IPS-18a (cell line): ENCODE measurements around the gene BTBD19.
"Not testable (repeated sequence)": the region's sequence is repeated elsewhere in the genome, so short reads cannot be mapped to it uniquely, and the experiment has no call there.

Experiments
- H3K27ac ChIP-seq: one replicate; pipeline ENCODE4 v1.5.1; 2013; ENCODE audit warnings: low read length
- H3K27me3 ChIP-seq: one replicate; pipeline ENCODE4 v1.6.1; 2013; ENCODE audit warnings: mild to moderate bottlenecking, low read length; ENCODE audit not compliant: control insufficient read depth, insufficient read depth
- H3K36me3 ChIP-seq: one replicate; pipeline ENCODE4 v1.6.1; 2013; ENCODE audit warnings: low read depth, low read length; ENCODE audit not compliant: control insufficient read depth
- H3K4me1 ChIP-seq: one replicate; pipeline ENCODE4 v1.6.1; 2013; ENCODE audit warnings: low read depth, low read length; ENCODE audit not compliant: control insufficient read depth
- H3K4me3 ChIP-seq: one replicate; pipeline ENCODE4 v1.5.1; 2013; ENCODE audit warnings: low read length
- H3K9ac ChIP-seq: one replicate; pipeline ENCODE4 v1.6.1; 2013; ENCODE audit warnings: mild to moderate bottlenecking, low read length, moderate library complexity
- H3K9me3 ChIP-seq: one replicate; pipeline ENCODE4 v1.6.1; 2013; ENCODE audit warnings: low read depth, low read length; ENCODE audit not compliant: control insufficient read depth

BTBD19 gene

GRCh38 chr1:44792736-44793502 lies 15.4 kb upstream of the BTBD19 start:
- H3K9ac ChIP-seq = no peak overlapping the region
- H3K36me3 ChIP-seq = no peaks in the 10 kb centered on the region
- H3K4me3 ChIP-seq = no peak overlapping the region
- no peaks in the 10 kb centered on the region for H3K9me3 ChIP-seq
- H3K27me3 ChIP-seq = no peaks in the 10 kb centered on the region
- H3K4me1 ChIP-seq = peaks cover 9% of the 10 kb centered on the region
- no peak overlapping the region for H3K27ac ChIP-seq

- not testable (repeated sequence) for H3K27ac ChIP-seq, H3K4me3 ChIP-seq, H3K9me3 ChIP-seq, H3K4me1 ChIP-seq, H3K9ac ChIP-seq, H3K36me3 ChIP-seq, H3K27me3 ChIP-seq
Measured at GRCh38 chr1:44797886-44798285, 10.4 kb upstream of the BTBD19 start.

GRCh38 chr1:44798481-44799365 lies 9.6 kb upstream of the BTBD19 start:
- Histone ChIP-seq H3K4me3 (no peak overlapping the region), H3K4me1 (no peaks in the 10 kb centered on the region), H3K27ac (no peak overlapping the region), H3K36me3 (peaks cover 9% of the 10 kb centered on the region), H3K9me3 (no peaks in the 10 kb centered on the region), H3K27me3 (peaks cover 5% of the 10 kb centered on the region), H3K9ac (no peak overlapping the region)

GRCh38 chr1:44799770-44800584 lies 8.3 kb upstream of the BTBD19 start, which contains the start of gene PLK3:
Gene PLK3, plus strand, starts transcription at chr1:44800377. Its CDS starts 87 bp downstream, at chr1:44800464.
- Histone ChIP-seq H3K27me3 (peaks cover 5% of the 10 kb centered on the region), H3K4me3 (peak within 1 kb of the TSS; percentile 60), H3K9me3 (no peaks in the 10 kb centered on the region), H3K4me1 (no peaks in the 10 kb centered on the region), H3K9ac (peak within 1 kb of the TSS; percentile 82), H3K27ac (peak within 1 kb of the TSS; percentile 69), H3K36me3 (peaks cover 9% of the 10 kb centered on the region)

GRCh38 chr1:44801491-44802305 lies 6.6 kb upstream of the BTBD19 start:
- H3K27ac ChIP-seq = no peak overlapping the region
- H3K9me3 ChIP-seq = no peaks in the 10 kb centered on the region
- H3K27me3 ChIP-seq = peaks cover 5% of the 10 kb centered on the region
- no peak overlapping the region for H3K9ac ChIP-seq
- H3K4me3 ChIP-seq = no peak overlapping the region
- no peaks in the 10 kb centered on the region for H3K4me1 ChIP-seq
- H3K36me3 ChIP-seq = peaks cover 9% of the 10 kb centered on the region

GRCh38 chr1:44802306-44803061 lies 5.8 kb upstream of the BTBD19 start:
- Histone ChIP-seq H3K9me3 (no peaks in the 10 kb centered on the region), H3K4me3 (no peak overlapping the region), H3K27ac (no peak overlapping the region), H3K36me3 (peaks cover 9% of the 10 kb centered on the region), H3K4me1 (peaks cover 7% of the 10 kb centered on the region), H3K27me3 (peaks cover 5% of the 10 kb centered on the region), H3K9ac (no peak overlapping the region)

GRCh38 chr1:44803062-44803311 lies 5.3 kb upstream of the BTBD19 start:
- Histone ChIP-seq H3K27ac (no peak overlapping the region), H3K4me3 (no peak overlapping the region), H3K36me3 (peaks cover 9% of the 10 kb centered on the region), H3K9ac (no peak overlapping the region), H3K27me3 (peaks cover 5% of the 10 kb centered on the region), H3K9me3 (no peaks in the 10 kb centered on the region), H3K4me1 (peaks cover 12% of the 10 kb centered on the region)

- Histone ChIP-seq H3K36me3 (peaks cover 9% of the 10 kb centered on the region), H3K27me3 (peaks cover 5% of the 10 kb centered on the region), H3K9ac (no peak overlapping the region), H3K4me1 (peaks cover 16% of the 10 kb centered on the region), H3K4me3 (no peak overlapping the region), H3K27ac (no peak overlapping the region), H3K9me3 (no peaks in the 10 kb centered on the region)
Measured at GRCh38 chr1:44803312-44804095, 4.8 kb upstream of the BTBD19 start.

- H3K27ac ChIP-seq = no peak overlapping the region
- no peak overlapping the region for H3K4me3 ChIP-seq
- H3K4me1 ChIP-seq = peaks cover 28% of the 10 kb centered on the region
- no peaks in the 10 kb centered on the region for H3K9me3 ChIP-seq
- no peak overlapping the region for H3K9ac ChIP-seq
- H3K36me3 ChIP-seq = peaks cover 9% of the 10 kb centered on the region
- peaks cover 5% of the 10 kb centered on the region for H3K27me3 ChIP-seq
Measured at GRCh38 chr1:44805311-44806024, 2.9 kb upstream of the BTBD19 start.
